GM12892 (cell line): ENCODE results near the gene SFI1.
"Not testable (repeated sequence)": the region's sequence is repeated elsewhere in the genome, so short reads cannot be mapped to it uniquely, and the experiment has no call there.

Experiments used
- POLR2A ChIP-seq: IDR thresholded peaks from 2 replicates; pipeline ENCODE4 v1.6.1; 2011; ENCODE audit warnings: low read depth, low read length, control low read depth
- POLR2AphosphoS5 ChIP-seq: IDR thresholded peaks from 2 replicates; pipeline ENCODE4 v1.6.1; 2011; ENCODE audit warnings: low read depth, low read length, control low read depth

- not testable (repeated sequence) for TF ChIP-seq POLR2AphosphoS5, POLR2A
Observed at GRCh38 chr22:31660860-31661341, 164.6 kb downstream of the SFI1 start.
